Measurements from ENCODE around the gene STX5. TPM values are rescaled to one million over a fixed set of nuclear protein-coding genes. Genes with fewer than 3 reads are reported as not detected.

The STX5 gene
- total and polyA plus RNA-seq, 10 of the 15 experiments (the other 5 are each of a cell fraction or from before 2014, with no cell fraction given), result 3.8 to 35.4 (median 27.4) TPM

DNA sequence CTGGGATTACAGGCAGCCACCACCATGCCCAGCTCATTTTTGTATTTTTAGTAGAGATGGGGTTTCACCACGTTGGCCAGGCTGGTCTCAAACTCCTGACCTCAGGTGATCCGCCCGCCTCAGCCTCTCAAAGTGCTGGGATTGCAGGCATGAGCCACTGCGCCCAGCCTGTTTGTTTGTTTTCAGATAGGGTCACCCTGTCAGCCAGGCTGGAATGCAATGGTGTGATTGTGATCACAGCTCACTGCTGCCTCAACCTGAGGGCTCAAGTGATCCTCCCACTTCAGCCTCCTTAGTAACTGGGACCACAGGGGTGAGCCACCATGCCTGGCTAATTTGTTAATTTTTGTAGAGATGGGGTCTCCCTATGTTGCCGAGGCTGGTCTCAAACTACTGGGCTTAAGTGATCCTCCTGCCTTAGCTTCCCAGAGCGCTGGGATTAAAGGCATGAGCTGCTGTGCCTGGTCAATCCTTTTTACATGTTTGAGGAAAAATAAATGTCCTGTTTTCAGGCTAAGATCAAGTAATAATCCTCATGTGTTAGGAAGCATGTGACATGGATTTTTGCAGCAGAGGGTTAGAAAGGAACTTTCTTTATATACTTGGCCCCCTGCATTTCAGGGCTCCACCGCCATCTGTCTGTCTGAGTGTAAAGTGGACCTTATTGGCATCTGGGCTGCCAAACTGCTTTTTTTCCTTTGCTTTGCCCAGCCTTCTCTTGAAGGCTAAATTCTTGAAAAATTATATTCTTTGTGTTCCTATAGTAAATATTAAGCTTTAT, 44.0 kb upstream of the STX5 start:
- no peak for FAIRE-seq
- CTCF ChIA-PET, result interaction anchor here (0.6 to 5.4 kb wide), 5 partner anchors 13 to 451 kb away, joined by 3 to 31 read pairs (median 3); no protein-coding TSS in a partner anchor
- Histone ChIP-seq H4K20me1 (ENCODE audit: control insufficient read depth, insufficient read depth) (no peaks in the 10 kb centered on the region), H3K4me1 (ENCODE audit: control insufficient read depth, insufficient read depth, low read length) (peaks cover 12% of the 10 kb centered on the region), H3K4me2 (ENCODE audit: control insufficient read depth, insufficient read depth) (no peak overlapping the region), H3K4me3 (no peak overlapping the region), H3K79me2 (ENCODE audit: control insufficient read depth, insufficient read depth, low read length) (peaks cover 11% of the 10 kb centered on the region), H2AFZ (ENCODE audit: control insufficient read depth, low read depth, low read length) (no peak overlapping the region), H3K36me3 (ENCODE audit: control insufficient read depth in 2 of 2, insufficient read depth in 2 of 2, low read length in 1 of 2) (peaks cover 6 to 7% of the 10 kb centered on the region in 2 experiments), H3K9ac (ENCODE audit: control insufficient read depth, insufficient read depth, low read length) (no peak overlapping the region), H3K27ac (ENCODE audit: control insufficient read depth, insufficient read depth) (no peak overlapping the region), H3K9me3 (replicated peaks; ENCODE audit: control insufficient read depth, insufficient read depth, low read length) (no peaks in the 10 kb centered on the region), H3K27me3 (replicated peaks in 1 of 2; ENCODE audit: control insufficient read depth in 2 of 2, insufficient read depth in 2 of 2, low read length in 1 of 2) (no peaks in the 10 kb centered on the region)
- SMC1A ChIA-PET (ENCODE audit: uncharacterized antibody, unreplicated experiment), result interaction anchor here (2.4 kb wide), 1 partner anchor 12 kb away, joined by 5 read pairs; no protein-coding TSS in a partner anchor
- in situ Hi-C loops (cut with MboI), result no loop called here
- POLR2A ChIA-PET, result interaction anchor here (1.2 to 1.7 kb wide), 3 partner anchors 21 to 146 kb away, joined by 3 to 5 read pairs (median 4); no protein-coding TSS in a partner anchor
- no TSS peak for BruUV-seq (replicated peaks)
- WGBS (ENCODE audit: insufficient coverage, insufficient replicate concordance, low lambda C conversion rate, missing lambda C conversion rate), result over 99% methylated on average over 7 of the region's 7 CpGs
- RAD21 ChIA-PET (ENCODE audit: unreplicated experiment), result no interaction called here
- no peak for ATAC-seq
- TF ChIP-seq, protein P1, sequence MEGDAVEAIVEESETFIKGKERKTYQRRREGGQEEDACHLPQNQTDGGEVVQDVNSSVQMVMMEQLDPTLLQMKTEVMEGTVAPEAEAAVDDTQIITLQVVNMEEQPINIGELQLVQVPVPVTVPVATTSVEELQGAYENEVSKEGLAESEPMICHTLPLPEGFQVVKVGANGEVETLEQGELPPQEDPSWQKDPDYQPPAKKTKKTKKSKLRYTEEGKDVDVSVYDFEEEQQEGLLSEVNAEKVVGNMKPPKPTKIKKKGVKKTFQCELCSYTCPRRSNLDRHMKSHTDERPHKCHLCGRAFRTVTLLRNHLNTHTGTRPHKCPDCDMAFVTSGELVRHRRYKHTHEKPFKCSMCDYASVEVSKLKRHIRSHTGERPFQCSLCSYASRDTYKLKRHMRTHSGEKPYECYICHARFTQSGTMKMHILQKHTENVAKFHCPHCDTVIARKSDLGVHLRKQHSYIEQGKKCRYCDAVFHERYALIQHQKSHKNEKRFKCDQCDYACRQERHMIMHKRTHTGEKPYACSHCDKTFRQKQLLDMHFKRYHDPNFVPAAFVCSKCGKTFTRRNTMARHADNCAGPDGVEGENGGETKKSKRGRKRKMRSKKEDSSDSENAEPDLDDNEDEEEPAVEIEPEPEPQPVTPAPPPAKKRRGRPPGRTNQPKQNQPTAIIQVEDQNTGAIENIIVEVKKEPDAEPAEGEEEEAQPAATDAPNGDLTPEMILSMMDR (IDR thresholded peaks at IDR 0.05 in 2 of 3, conservative IDR thresholded peaks at IDR 0.05 in 1 of 3; ENCODE audit: control insufficient read depth in 2 of 3, extremely low read depth in 1 of 3, insufficient read depth in 1 of 3, low read depth in 3 of 3, low read length in 3 of 3), result 0 out of 6 replicates have a peak, but pooled peaks of 1 of the 3 experiments have one; percentile 9
- no peak for TF ChIP-seq RCOR1 (conservative IDR thresholded peaks at IDR 0.05; ENCODE audit: low read depth, low read length)
- no peak for DNase-seq (ENCODE audit: low read depth, low spot score)
- intact Hi-C loops (cut with micrococcal nuclease; ENCODE audit: unreplicated experiment), result no loop called here
